H1 (cell line): ENCODE results near the gene OR2B3. TPM values are rescaled to one million over a fixed set of nuclear protein-coding genes. Genes with fewer than 3 reads are reported as not detected.

Experiments
- CTCF ChIA-PET: fragments of 300-600 bp; sonication (Branson Sonifier 250); formaldehyde crosslinking; loops from one replicate; lab custom pipeline; 2021; ENCODE audit not compliant: partially characterized antibody; lab: Charles Lee
- POLR2A ChIA-PET: fragments of 300-600 bp; sonication (Branson Sonifier 250); formaldehyde crosslinking; loops from one replicate; lab custom pipeline; 2021; ENCODE audit warnings: inconsistent platforms; ENCODE audit not compliant: partially characterized antibody; lab: Charles Lee
- DNase-seq, 2 experiments: peaks; one replicate each; pipeline versions ENCODE4 v3.0.0 to v3.0.0-alpha.2; 2010 to 2022; ENCODE audit warnings: low spot score in 2 of 2, low read depth in 1 of 2, mixed read lengths in 1 of 2
- FAIRE-seq: peaks from 2 replicates; lab custom pipeline; 2011; peaks lifted over from hg19 to GRCh38; lab: Jason Lieb, UNC
- H2AFZ ChIP-seq: 2 replicates; pipeline ENCODE4 v1.8.1; 2012; ENCODE audit warnings: low read length, inconsistent platforms
- H2AK5ac ChIP-seq: 2 replicates; pipeline ENCODE4 v1.6.1; 2013; ENCODE audit warnings: low read depth, low read length
- H2BK120ac ChIP-seq: replicated peaks from 2 replicates; pipeline ENCODE3; 2013; ENCODE audit warnings: low read depth, low read length, inconsistent platforms
- H2BK12ac ChIP-seq: 2 replicates; pipeline ENCODE4 v1.6.1; 2013; ENCODE audit warnings: low read depth, low read length
- H2BK15ac ChIP-seq: 2 replicates; pipeline ENCODE4 v1.6.1; 2013; ENCODE audit warnings: low read length
- H2BK20ac ChIP-seq: 2 replicates; pipeline ENCODE4 v1.6.1; 2013; ENCODE audit warnings: low read length
- H2BK5ac ChIP-seq: 2 replicates; pipeline ENCODE4 v1.6.1; 2013; ENCODE audit warnings: low read depth, low read length
- H3K14ac ChIP-seq: 2 replicates; pipeline ENCODE4 v1.6.1; 2013; ENCODE audit warnings: inconsistent platforms; ENCODE audit not compliant: insufficient read length
- H3K18ac ChIP-seq: 2 replicates; pipeline ENCODE4 v1.6.1; 2013; ENCODE audit warnings: low read length; ENCODE audit errors: extremely low read depth
- H3K23ac ChIP-seq: 2 replicates; pipeline ENCODE4 v1.6.1; 2013; ENCODE audit warnings: inconsistent platforms; ENCODE audit not compliant: insufficient read length
- H3K23me2 ChIP-seq: 2 replicates; pipeline ENCODE4 v1.6.1; 2013; ENCODE audit warnings: low read depth, low read length
- H3K27ac ChIP-seq: 2 replicates; pipeline ENCODE4 v1.6.1; 2011; ENCODE audit warnings: low read depth, low read length, inconsistent platforms
- H3K27me3 ChIP-seq, 4 experiments: replicated peaks in 1 of 4; 1 replicate in 1 of 4; 2 replicates in 3 of 4; pipeline versions ENCODE4 v1.6.1 to v1.8.1; 2011 to 2013; ENCODE audit warnings: low read length in 3 of 4, mild to moderate bottlenecking in 3 of 4, inconsistent platforms in 2 of 4, mixed read lengths in 2 of 4, moderate library complexity in 1 of 4; ENCODE audit not compliant: control insufficient read depth in 3 of 4, insufficient read depth in 3 of 4; ENCODE audit errors: extremely low read depth in 1 of 4
- H3K36me3 ChIP-seq, 4 experiments: 2 replicates each; pipeline versions ENCODE4 v1.6.1 to v1.8.1; 2011 to 2013; ENCODE audit warnings: mild to moderate bottlenecking in 4 of 4, low read length in 3 of 4, moderate library complexity in 2 of 4, control low read depth in 1 of 4, inconsistent platforms in 1 of 4; ENCODE audit not compliant: insufficient read depth in 4 of 4, control insufficient read depth in 2 of 4
- H3K4ac ChIP-seq: replicated peaks from 2 replicates; pipeline ENCODE3; 2013; ENCODE audit warnings: low read length, low read depth, mixed read lengths, inconsistent platforms; ENCODE audit not compliant: insufficient read length
- H3K4me1 ChIP-seq, 4 experiments: replicated peaks in 1 of 4; 1 replicate in 1 of 4; 2 replicates in 3 of 4; pipeline versions ENCODE4 v1.6.1 to v1.8.1; 2011 to 2013; ENCODE audit warnings: low read length in 3 of 4, inconsistent platforms in 2 of 4, mixed read lengths in 1 of 4; ENCODE audit not compliant: insufficient read depth in 4 of 4, control insufficient read depth in 3 of 4
- H3K4me2 ChIP-seq, 2 experiments: 2 replicates each; pipeline versions ENCODE4 v1.6.1 to v1.8.1; 2011 to 2013; ENCODE audit warnings: low read depth in 2 of 2, low read length in 2 of 2, control low read depth in 1 of 2, inconsistent platforms in 1 of 2, mild to moderate bottlenecking in 1 of 2; ENCODE audit not compliant: insufficient read depth in 1 of 2
- H3K4me3 ChIP-seq, 4 experiments: fragments of 200-600, 300-600 bp in 1 of 4; sonication (generic), shearing (Covaris generic), sonication (Bioruptor Twin) in 1 of 4; 2 replicates each; pipeline versions ENCODE4 v1.5.1 to v1.8.1; 2011 to 2016; ENCODE audit warnings: low read length in 4 of 4, low read depth in 3 of 4, control low read depth in 2 of 4, inconsistent platforms in 2 of 4, mild to moderate bottlenecking in 2 of 4, mixed read lengths in 1 of 4, moderate library complexity in 1 of 4; ENCODE audit not compliant: insufficient read depth in 2 of 4; ENCODE audit errors: extremely low read depth in 1 of 4
- H3K56ac ChIP-seq: replicated peaks from 2 replicates; pipeline ENCODE3; 2013; ENCODE audit warnings: low read depth, mild to moderate bottlenecking, mixed read lengths, low read length, inconsistent platforms; ENCODE audit not compliant: insufficient read length
- H3K79me1 ChIP-seq: 2 replicates; pipeline ENCODE4 v1.6.1; 2013; ENCODE audit warnings: low read depth, low read length, control low read depth
- H3K79me2 ChIP-seq, 2 experiments: 2 replicates each; pipeline versions ENCODE4 v1.6.1 to v1.8.1; 2012 to 2013; ENCODE audit warnings: low read length in 2 of 2, mild to moderate bottlenecking in 2 of 2, inconsistent platforms in 1 of 2; ENCODE audit not compliant: insufficient read depth in 2 of 2, control insufficient read depth in 1 of 2
- H3K9ac ChIP-seq, 4 experiments: replicated peaks in 1 of 4; 1 replicate in 1 of 4; 2 replicates in 3 of 4; pipeline versions ENCODE4 v1.6.1 to v1.8.1; 2011 to 2013; ENCODE audit warnings: low read depth in 3 of 4, low read length in 3 of 4, control low read depth in 2 of 4, mild to moderate bottlenecking in 2 of 4, moderate library complexity in 2 of 4, inconsistent platforms in 1 of 4; ENCODE audit errors: extremely low read depth in 1 of 4
- H3K9me3 ChIP-seq, 2 experiments: 2 replicates each; pipeline versions ENCODE4 v1.6.1 to v1.8.1; 2012 to 2013; ENCODE audit warnings: mild to moderate bottlenecking in 2 of 2, moderate library complexity in 2 of 2, control low read depth in 1 of 2, inconsistent platforms in 1 of 2, low read depth in 1 of 2, low read length in 1 of 2, mixed read lengths in 1 of 2; ENCODE audit not compliant: insufficient read depth in 2 of 2
- H4K20me1 ChIP-seq, 2 experiments: replicated peaks in 1 of 2; 2 replicates each; pipeline versions ENCODE3 to v1.8.1; 2011 to 2013; ENCODE audit warnings: inconsistent platforms in 2 of 2, low read length in 2 of 2, mild to moderate bottlenecking in 1 of 2; ENCODE audit not compliant: insufficient read depth in 2 of 2, control insufficient read depth in 1 of 2
- H4K5ac ChIP-seq: 2 replicates; pipeline ENCODE4 v1.6.1; 2013; ENCODE audit warnings: low read length, low read depth, mixed read lengths, inconsistent platforms; ENCODE audit not compliant: insufficient read length
- H4K8ac ChIP-seq: 2 replicates; pipeline ENCODE4 v1.8.0; 2013; ENCODE audit warnings: mild to moderate bottlenecking, moderate library complexity, low read length, inconsistent platforms; ENCODE audit not compliant: insufficient read depth; ENCODE audit errors: extremely low read depth
- H4K91ac ChIP-seq: replicated peaks from 2 replicates; pipeline ENCODE3; 2013; ENCODE audit warnings: low read length, mixed read lengths, inconsistent platforms; ENCODE audit not compliant: insufficient read length
- BACH1 ChIP-seq: IDR thresholded peaks from 2 replicates; pipeline ENCODE4 v1.6.1; 2012; ENCODE audit warnings: low read length, improper control_type of control experiment
- TAF1 ChIP-seq: IDR thresholded peaks from 2 replicates; pipeline ENCODE4 v1.6.1; 2011; ENCODE audit warnings: mild to moderate bottlenecking, low read depth, low read length
- ZNF274 ChIP-seq: IDR thresholded peaks from 2 replicates; pipeline ENCODE4 v1.7.0; 2012; ENCODE audit warnings: low read length, borderline replicate concordance; ENCODE audit errors: extremely low read depth
- WGBS, 2 experiments: shearing (Covaris generic) in 1 of 2; methylation state at CpG; one replicate each; pipeline versions ENCODE4 v1.1.6 to v1.1.7; 2013 to 2015; ENCODE audit warnings: low lambda C conversion rate in 2 of 2, mixed read lengths in 2 of 2, inconsistent platforms in 1 of 2, low coverage in 1 of 2, missing lambda C conversion rate in 1 of 2; ENCODE audit not compliant: insufficient replicate concordance in 2 of 2, insufficient coverage in 1 of 2, insufficient read length in 1 of 2; ENCODE audit errors: extremely low coverage in 1 of 2, missing lambda C conversion rate in 1 of 2; 5-methylcytosine and 5-hydroxymethylcytosine counted together
- polyA plus RNA-seq, 7 experiments: library from polyadenylated mRNA; depleted of rRNA in 3 of 7; stranded (reverse) in 5 of 7; unstranded in 2 of 7; fragments of >200 nt in 5 of 7; fragments of 200-250 nt in 2 of 7; gene quantifications; 1 replicate in 5 of 7; 2 replicates in 1 of 7; 4 replicates in 1 of 7; pipeline versions ENCODE4 v1.2.1 to v1.2.3, GENCODE V29; 2011 to 2013; ENCODE audit warnings: missing spikeins in 2 of 7, mixed read lengths in 2 of 7
- total RNA-seq: library from RNA; stranded (reverse); fragmentation: NEBNext Ultra II Directional; extraction: Animal tissue kit (Norgen Biotek cat#: 25700); gene quantifications from 2 replicates; pipeline ENCODE4 v1.2.1, GENCODE V29; 2021

The OR2B3 gene
- total and polyA plus RNA-seq, 2 of the 8 experiments (the other 6 are each of a cell fraction or from before 2014, with no cell fraction given), result not detected

DNA sequence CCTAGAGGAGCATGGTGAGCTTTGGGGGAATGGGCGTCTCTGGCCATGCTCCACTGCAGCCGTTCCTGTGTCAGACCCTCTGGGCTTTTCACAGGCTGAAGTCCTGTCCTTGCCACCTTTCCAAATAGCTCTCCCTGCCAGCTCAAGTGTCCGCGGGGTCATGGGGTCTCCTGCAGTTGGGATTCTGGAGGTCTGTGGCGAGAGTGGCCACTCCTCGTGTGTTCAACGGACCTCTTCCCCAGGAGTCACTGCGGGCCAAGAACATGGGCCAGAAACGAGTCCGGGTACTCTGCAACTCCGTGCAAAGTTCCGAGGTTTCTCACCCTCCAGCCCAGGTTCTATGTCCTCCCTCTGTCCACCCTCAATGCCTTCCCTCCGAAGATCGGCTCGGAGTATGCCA lies 4.7 kb downstream of the OR2B3 start:
- H3K18ac ChIP-seq, result no peak overlapping the region
- H3K79me1 ChIP-seq, result no peaks in the 10 kb centered on the region
- no peaks in the 10 kb centered on the region for H3K23me2 ChIP-seq
- no peak overlapping the region for H3K23ac ChIP-seq
- H3K27ac ChIP-seq, result no peak overlapping the region
- H3K14ac ChIP-seq, result no peak overlapping the region
- H3K9me3 ChIP-seq, result no peaks in the 10 kb centered on the region
- H3K27me3 ChIP-seq, result no peaks in the 10 kb centered on the region
- 96% methylated on average over 14 of the region's 15 CpGs; no CpG with 5 or more reads in 1 of the 2 experiments for WGBS, 2 experiments
- no peaks in the 10 kb centered on the region for H3K36me3 ChIP-seq
- no peaks in the 10 kb centered on the region for H3K79me2 ChIP-seq
- H3K56ac ChIP-seq, result no peak overlapping the region
- no peak overlapping the region for H2BK12ac ChIP-seq
- H3K4me3 ChIP-seq, result no peak overlapping the region
- no peak overlapping the region for H2AFZ ChIP-seq
- H3K4ac ChIP-seq, result no peak overlapping the region
- no peaks in the 10 kb centered on the region for H4K20me1 ChIP-seq
- FAIRE-seq, result no peak
- no peak for DNase-seq
- no peaks in the 10 kb centered on the region for H3K4me1 ChIP-seq
- no peak for TF ChIP-seq TAF1
- TF ChIP-seq BACH1, result no peak
- no peak for TF ChIP-seq ZNF274
- H3K4me2 ChIP-seq, result no peak overlapping the region
- CTCF ChIA-PET, result no interaction called here
- H3K9ac ChIP-seq, result no peak overlapping the region
- POLR2A ChIA-PET, result no interaction called here
- no peak overlapping the region for H2BK15ac ChIP-seq
- no peak overlapping the region for H2BK120ac ChIP-seq
- no peak overlapping the region for H4K5ac ChIP-seq
- H2BK20ac ChIP-seq, result no peak overlapping the region
- no peak overlapping the region for H4K8ac ChIP-seq
- no peak overlapping the region for H2BK5ac ChIP-seq
- H4K91ac ChIP-seq, result no peak overlapping the region
- no peak overlapping the region for H2AK5ac ChIP-seq
